ENCODE results near the gene RYR2. TPM values are rescaled to one million over a fixed set of nuclear protein-coding genes. Genes with fewer than 3 reads are reported as not detected.

RYR2 gene
- total and polyA plus RNA-seq, 2 experiments from 2014 or later = 0.50 to 0.95 TPM

DNA sequence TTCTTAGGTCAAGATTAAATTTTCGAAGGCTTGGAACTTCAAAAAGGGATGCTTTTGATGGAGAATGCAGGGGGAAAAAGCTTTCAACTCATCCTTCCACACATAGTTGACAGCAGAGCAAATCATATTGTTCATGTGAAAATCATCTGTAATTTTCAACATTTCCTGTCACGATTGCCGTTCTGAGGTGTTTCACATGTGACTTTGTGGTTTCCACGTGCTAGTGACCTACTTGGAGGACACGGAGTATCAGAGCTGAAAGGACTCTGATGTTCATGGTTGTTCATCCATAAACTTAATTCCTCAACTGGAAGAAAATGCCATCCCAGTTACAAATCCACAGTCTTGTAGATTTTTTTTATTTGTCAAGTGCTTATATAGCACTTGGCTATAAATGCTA, 769.6 kb downstream of the RYR2 start:
- H3K27ac ChIP-seq = no peak overlapping the region
- no peaks in the 10 kb centered on the region for H3K9me2 ChIP-seq (replicated peaks; ENCODE audit: insufficient read depth)
- no peak overlapping the region for H2AFZ ChIP-seq
- no peaks in the 10 kb centered on the region for H3K4me1 ChIP-seq (ENCODE audit: insufficient read depth)
- 86% methylated on average over 5 of the region's 5 CpGs for WGBS (ENCODE audit: low lambda C conversion rate, missing lambda C conversion rate)
- H3K4me3 ChIP-seq = no peak overlapping the region
- no peaks in the 10 kb centered on the region for H3K36me3 ChIP-seq (replicated peaks; ENCODE audit: insufficient read depth, low read depth)
- no peaks in the 10 kb centered on the region for H3K27me3 ChIP-seq
- no peak overlapping the region for H3K4me2 ChIP-seq
- TF ChIP-seq EZH2 (IDR thresholded peaks at IDR 0.05; ENCODE audit: borderline replicate concordance) = no peak
- TF ChIP-seq, protein P1, sequence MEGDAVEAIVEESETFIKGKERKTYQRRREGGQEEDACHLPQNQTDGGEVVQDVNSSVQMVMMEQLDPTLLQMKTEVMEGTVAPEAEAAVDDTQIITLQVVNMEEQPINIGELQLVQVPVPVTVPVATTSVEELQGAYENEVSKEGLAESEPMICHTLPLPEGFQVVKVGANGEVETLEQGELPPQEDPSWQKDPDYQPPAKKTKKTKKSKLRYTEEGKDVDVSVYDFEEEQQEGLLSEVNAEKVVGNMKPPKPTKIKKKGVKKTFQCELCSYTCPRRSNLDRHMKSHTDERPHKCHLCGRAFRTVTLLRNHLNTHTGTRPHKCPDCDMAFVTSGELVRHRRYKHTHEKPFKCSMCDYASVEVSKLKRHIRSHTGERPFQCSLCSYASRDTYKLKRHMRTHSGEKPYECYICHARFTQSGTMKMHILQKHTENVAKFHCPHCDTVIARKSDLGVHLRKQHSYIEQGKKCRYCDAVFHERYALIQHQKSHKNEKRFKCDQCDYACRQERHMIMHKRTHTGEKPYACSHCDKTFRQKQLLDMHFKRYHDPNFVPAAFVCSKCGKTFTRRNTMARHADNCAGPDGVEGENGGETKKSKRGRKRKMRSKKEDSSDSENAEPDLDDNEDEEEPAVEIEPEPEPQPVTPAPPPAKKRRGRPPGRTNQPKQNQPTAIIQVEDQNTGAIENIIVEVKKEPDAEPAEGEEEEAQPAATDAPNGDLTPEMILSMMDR (IDR thresholded peaks at IDR 0.05; ENCODE audit: poor library complexity) = no peak
- TF ChIP-seq EZH2phosphoT487 (IDR thresholded peaks at IDR 0.05; ENCODE audit: low read depth, severe bottlenecking, unreplicated experiment) = no peak
- DNase-seq (ENCODE audit: low spot score) = no peak
- H3K79me2 ChIP-seq = no peaks in the 10 kb centered on the region
- no peaks in the 10 kb centered on the region for H3K9me3 ChIP-seq (ENCODE audit: low read depth)
- H4K20me1 ChIP-seq (ENCODE audit: insufficient read depth, poor library complexity, severe bottlenecking) = no peaks in the 10 kb centered on the region

DNA sequence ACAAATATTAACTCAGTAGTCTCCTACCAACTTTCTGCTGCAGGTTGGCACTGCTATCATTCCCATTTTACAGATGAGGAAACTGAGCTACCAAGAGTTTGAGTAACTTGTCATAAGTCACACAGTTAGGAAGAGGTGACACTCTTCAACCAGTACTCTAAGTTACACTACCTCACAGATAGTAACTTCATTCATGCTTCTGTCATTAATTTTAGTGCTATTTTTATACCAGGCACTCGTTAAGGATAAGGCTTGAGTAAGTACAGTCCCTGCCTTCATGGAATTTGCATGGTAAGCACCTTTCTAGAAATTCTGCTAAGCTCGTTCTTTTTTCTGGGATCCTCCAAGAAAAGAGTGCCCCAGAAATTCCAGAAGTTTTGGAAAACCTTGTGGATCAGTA, 770.1 kb downstream of the RYR2 start:
- Histone ChIP-seq H3K36me3 (replicated peaks; ENCODE audit: insufficient read depth, low read depth) (no peaks in the 10 kb centered on the region), H3K9me3 (ENCODE audit: low read depth) (no peaks in the 10 kb centered on the region), H3K27me3 (no peaks in the 10 kb centered on the region), H3K9me2 (replicated peaks; ENCODE audit: insufficient read depth) (no peaks in the 10 kb centered on the region), H4K20me1 (ENCODE audit: insufficient read depth, poor library complexity, severe bottlenecking) (no peaks in the 10 kb centered on the region), H3K4me2 (no peak overlapping the region), H3K27ac (no peak overlapping the region), H3K4me3 (no peak overlapping the region), H2AFZ (no peak overlapping the region), H3K4me1 (ENCODE audit: insufficient read depth) (no peaks in the 10 kb centered on the region), H3K79me2 (no peaks in the 10 kb centered on the region)
- TF ChIP-seq EZH2phosphoT487 (IDR thresholded peaks at IDR 0.05; ENCODE audit: low read depth, severe bottlenecking, unreplicated experiment) = no peak
- TF ChIP-seq EZH2 (IDR thresholded peaks at IDR 0.05; ENCODE audit: borderline replicate concordance) = no peak
- TF ChIP-seq, protein P1 (IDR thresholded peaks at IDR 0.05; ENCODE audit: poor library complexity) = no peak
- no peak for DNase-seq (ENCODE audit: low spot score)
- 85% methylated on average over 2 of the region's 2 CpGs for WGBS (ENCODE audit: low lambda C conversion rate, missing lambda C conversion rate)

DNA sequence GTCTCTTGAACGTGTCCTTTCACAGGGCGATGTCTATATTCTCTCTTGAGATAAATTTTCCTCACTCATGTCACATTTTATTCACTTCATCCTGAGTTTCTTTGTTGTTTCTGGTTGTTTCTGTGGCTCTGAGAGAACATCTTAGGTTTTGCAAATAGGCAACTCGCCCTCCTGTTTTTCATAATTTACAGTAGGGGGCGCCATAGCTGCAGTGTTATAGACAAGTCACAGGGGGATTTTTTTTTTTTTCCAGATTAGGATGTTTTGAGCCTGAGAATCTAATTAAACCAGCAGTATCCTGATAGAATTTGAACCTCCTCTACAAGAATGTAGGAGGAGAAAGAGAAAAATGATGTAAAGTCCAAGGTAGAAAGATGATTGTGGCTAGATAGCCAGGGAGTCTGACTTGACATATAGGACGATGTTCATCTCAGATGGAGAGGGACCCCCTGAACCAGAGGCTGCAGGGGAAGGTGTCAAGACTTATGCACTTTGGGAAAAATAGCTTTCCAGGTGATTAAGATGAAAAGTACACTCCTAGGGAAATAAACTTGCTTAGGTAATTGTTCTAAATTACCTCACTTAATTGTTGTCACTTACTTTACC, 772.4 kb downstream of the RYR2 start:
- no peaks in the 10 kb centered on the region for H3K79me2 ChIP-seq
- no peak overlapping the region for H2AFZ ChIP-seq
- H3K4me1 ChIP-seq (ENCODE audit: insufficient read depth) = no peaks in the 10 kb centered on the region
- H3K9me2 ChIP-seq (replicated peaks; ENCODE audit: insufficient read depth) = no peaks in the 10 kb centered on the region
- H3K9me3 ChIP-seq (ENCODE audit: low read depth) = no peaks in the 10 kb centered on the region
- no peaks in the 10 kb centered on the region for H3K36me3 ChIP-seq (replicated peaks; ENCODE audit: insufficient read depth, low read depth)
- H3K4me2 ChIP-seq = no peak overlapping the region
- WGBS (ENCODE audit: low lambda C conversion rate, missing lambda C conversion rate) = 35% methylated on average over 5 of the region's 5 CpGs
- H3K27me3 ChIP-seq = no peaks in the 10 kb centered on the region
- DNase-seq (ENCODE audit: low spot score) = peak; percentile 36
- H3K27ac ChIP-seq = no peak overlapping the region
- no peaks in the 10 kb centered on the region for H4K20me1 ChIP-seq (ENCODE audit: insufficient read depth, poor library complexity, severe bottlenecking)
- TF ChIP-seq, protein P1 (IDR thresholded peaks at IDR 0.05; ENCODE audit: poor library complexity) = peak; percentile 52
- TF ChIP-seq EZH2 (IDR thresholded peaks at IDR 0.05; ENCODE audit: borderline replicate concordance) (no peak), EZH2phosphoT487 (IDR thresholded peaks at IDR 0.05; ENCODE audit: low read depth, severe bottlenecking, unreplicated experiment) (no peak)
- no peak overlapping the region for H3K4me3 ChIP-seq

Measured in hepatocyte (in vitro differentiated cells).